Brain microvascular endothelial cell (primary cell): ENCODE results near the gene CCDC137.

Experiments used
- DNase-seq: peaks from one replicate; pipeline ENCODE4 v3.0.0-alpha.2; 2020
- H3K27ac ChIP-seq: fragments of 250-450 bp; sonication (Bioruptor Pico); 2 replicates; pipeline ENCODE4 v1.5.1; 2020; ENCODE audit warnings: mild to moderate bottlenecking, moderate library complexity
- H3K27me3 ChIP-seq: fragments of 250-450 bp; sonication (Bioruptor Pico); replicated peaks from 2 replicates; pipeline ENCODE4 v1.5.1; 2020; ENCODE audit warnings: mild to moderate bottlenecking
- H3K36me3 ChIP-seq: fragments of 250-450 bp; sonication (Bioruptor Pico); replicated peaks from 2 replicates; pipeline ENCODE4 v1.5.1; 2020; ENCODE audit warnings: mild to moderate bottlenecking
- H3K4me3 ChIP-seq: 2 replicates; pipeline ENCODE4 v1.5.1; 2011; ENCODE audit warnings: low read depth, mild to moderate bottlenecking, control low read depth, low read length, moderate library complexity
- in situ Hi-C: cut with HindIII; loops from 2 replicates; pipeline ENCODE4 v1.10.0; 2017; ENCODE audit warnings: low sequenced_read_pairs, low pct_ligation_motif_present
- TF ChIP-seq, protein P1 (sequence below): IDR thresholded peaks from 2 replicates; pipeline ENCODE4 v1.5.1; 2011; ENCODE audit warnings: low read depth, mild to moderate bottlenecking, moderate library complexity, low read length, control low read depth, inconsistent platforms; ENCODE audit errors: missing control alignments

CCDC137 gene

DNA sequence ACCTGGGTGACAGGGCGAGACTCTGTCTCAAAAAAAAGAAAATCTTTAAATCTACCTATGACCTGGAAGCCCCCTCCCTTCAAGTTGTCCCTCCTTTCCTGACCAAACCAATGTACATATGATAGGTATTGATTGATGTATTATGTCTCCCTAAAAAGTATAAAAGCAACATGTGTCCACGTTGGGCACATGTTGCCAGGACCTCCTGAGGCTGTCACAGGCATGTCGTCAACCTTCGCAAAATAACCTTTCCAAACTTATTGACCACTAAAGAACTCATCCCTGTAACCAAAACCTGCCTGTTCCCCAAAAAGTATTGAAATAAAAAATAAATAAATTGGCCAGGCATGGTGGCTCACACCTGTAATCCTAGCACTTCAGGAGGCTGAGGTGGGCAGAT lies 4.5 kb upstream of the CCDC137 start:
- Histone ChIP-seq H3K36me3 (peaks cover 5% of the 10 kb centered on the region), H3K27ac (no peak overlapping the region), H3K4me3 (no peak overlapping the region), H3K27me3 (no peaks in the 10 kb centered on the region)
- TF ChIP-seq, protein P1, sequence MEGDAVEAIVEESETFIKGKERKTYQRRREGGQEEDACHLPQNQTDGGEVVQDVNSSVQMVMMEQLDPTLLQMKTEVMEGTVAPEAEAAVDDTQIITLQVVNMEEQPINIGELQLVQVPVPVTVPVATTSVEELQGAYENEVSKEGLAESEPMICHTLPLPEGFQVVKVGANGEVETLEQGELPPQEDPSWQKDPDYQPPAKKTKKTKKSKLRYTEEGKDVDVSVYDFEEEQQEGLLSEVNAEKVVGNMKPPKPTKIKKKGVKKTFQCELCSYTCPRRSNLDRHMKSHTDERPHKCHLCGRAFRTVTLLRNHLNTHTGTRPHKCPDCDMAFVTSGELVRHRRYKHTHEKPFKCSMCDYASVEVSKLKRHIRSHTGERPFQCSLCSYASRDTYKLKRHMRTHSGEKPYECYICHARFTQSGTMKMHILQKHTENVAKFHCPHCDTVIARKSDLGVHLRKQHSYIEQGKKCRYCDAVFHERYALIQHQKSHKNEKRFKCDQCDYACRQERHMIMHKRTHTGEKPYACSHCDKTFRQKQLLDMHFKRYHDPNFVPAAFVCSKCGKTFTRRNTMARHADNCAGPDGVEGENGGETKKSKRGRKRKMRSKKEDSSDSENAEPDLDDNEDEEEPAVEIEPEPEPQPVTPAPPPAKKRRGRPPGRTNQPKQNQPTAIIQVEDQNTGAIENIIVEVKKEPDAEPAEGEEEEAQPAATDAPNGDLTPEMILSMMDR = no peak
- no peak for DNase-seq
- in situ Hi-C loops = no loop called here

- TF ChIP-seq, protein P1 = no peak
- DNase-seq = no peak
- Histone ChIP-seq H3K27ac (no peak overlapping the region), H3K4me3 (no peak overlapping the region), H3K27me3 (no peaks in the 10 kb centered on the region), H3K36me3 (peaks cover 5% of the 10 kb centered on the region)
- in situ Hi-C loops = no loop called here
These were observed 2.5 kb upstream of the CCDC137 start for GRCh38 chr17:81664051-81664470.

- H3K36me3 ChIP-seq = peaks cover 18% of the 10 kb centered on the region
- peak; percentile 15 for DNase-seq
- H3K4me3 ChIP-seq = peak overlapping the region; percentile 89
- no peaks in the 10 kb centered on the region for H3K27me3 ChIP-seq
- in situ Hi-C loops = no loop called here
- H3K27ac ChIP-seq = peak overlapping the region; percentile 51
- TF ChIP-seq, protein P1 = no peak
These were observed 1.1 kb upstream of the CCDC137 start for GRCh38 chr17:81665205-81666091.

DNA sequence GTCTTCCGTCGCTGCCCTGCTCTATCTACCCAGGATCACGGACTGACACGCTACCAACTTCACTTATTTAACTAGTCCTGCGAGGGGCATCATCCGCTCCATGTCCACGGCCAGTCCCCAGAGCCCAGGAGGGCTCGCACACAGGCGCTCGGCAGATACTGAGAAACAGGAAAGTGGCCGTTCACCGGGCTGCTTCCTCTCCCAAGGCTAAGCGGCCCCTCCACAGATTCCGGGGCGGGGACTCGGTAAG lies 520 bp upstream of the CCDC137 start:
- H3K4me3 ChIP-seq = peak overlapping the region; percentile 89
- TF ChIP-seq, protein P1 = no peak
- DNase-seq = peak; percentile 11
- in situ Hi-C loops = no loop called here
- H3K36me3 ChIP-seq = peaks cover 20% of the 10 kb centered on the region
- peak overlapping the region; percentile 51 for H3K27ac ChIP-seq
- H3K27me3 ChIP-seq = no peaks in the 10 kb centered on the region

DNA sequence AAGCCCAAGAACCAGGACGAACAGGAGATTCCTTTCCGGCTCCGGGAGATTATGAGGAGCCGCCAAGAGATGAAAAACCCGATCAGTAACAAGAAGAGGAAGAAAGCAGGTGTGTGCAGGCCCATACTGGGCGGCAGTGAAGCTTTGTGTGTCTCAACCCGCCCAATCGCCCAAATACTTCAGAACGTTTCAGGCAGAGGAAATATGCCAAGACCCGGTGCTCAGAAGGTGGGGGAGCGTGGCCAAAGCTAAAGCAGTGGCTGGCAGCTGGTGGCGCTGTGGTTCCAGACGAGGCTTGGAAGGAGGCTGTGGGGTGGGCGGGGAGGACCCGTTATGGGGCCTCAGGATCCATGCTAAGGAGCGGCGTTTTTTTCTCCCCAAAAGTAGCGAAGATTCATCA lies 1.2 kb downstream of the CCDC137 start:
- no peak overlapping the region for H3K4me3 ChIP-seq
- peaks cover 38% of the 10 kb centered on the region for H3K36me3 ChIP-seq
- no peak overlapping the region for H3K27ac ChIP-seq
- no peaks in the 10 kb centered on the region for H3K27me3 ChIP-seq
- TF ChIP-seq, protein P1 = no peak
- in situ Hi-C loops = no loop called here
- no peak for DNase-seq

DNA sequence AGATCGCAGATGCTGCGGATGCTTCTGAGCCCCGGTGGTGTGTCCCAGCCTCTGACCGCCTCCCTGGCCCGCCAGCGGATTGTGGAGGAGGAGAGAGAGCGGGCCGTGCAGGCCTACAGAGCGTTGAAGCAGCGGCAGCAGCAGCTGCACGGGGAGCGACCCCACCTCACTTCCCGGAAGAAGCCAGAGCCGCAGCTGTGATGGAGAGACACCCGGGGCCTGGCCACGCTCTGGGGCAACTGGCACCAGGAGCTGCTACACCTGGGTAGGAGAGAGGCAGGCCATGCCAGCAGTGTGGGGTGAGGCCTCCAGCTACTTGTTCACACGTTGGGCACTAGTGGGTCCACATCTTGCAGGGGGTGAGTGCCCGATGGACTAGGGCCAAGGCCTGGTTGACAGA lies 6.0 kb downstream of the CCDC137 start:
- in situ Hi-C loops = no loop called here
- Histone ChIP-seq H3K27ac (no peak overlapping the region), H3K36me3 (peaks cover 50% of the 10 kb centered on the region), H3K27me3 (no peaks in the 10 kb centered on the region), H3K4me3 (no peak overlapping the region)
- TF ChIP-seq, protein P1 = no peak
- no peak for DNase-seq
